Neutrophil (primary cell): ENCODE measurements around the gene CCDC57.

ENCODE experiments used
- H3K27ac ChIP-seq: fragments of 200-600 bp; sonication (generic); 2 replicates; pipeline ENCODE4 v1.5.1; 2016; ENCODE audit warnings: mild to moderate bottlenecking, moderate library complexity
- H3K27me3 ChIP-seq: fragments of 200-600 bp; sonication (generic); 2 replicates; pipeline ENCODE4 v1.6.0; 2016; ENCODE audit warnings: mild to moderate bottlenecking
- H3K36me3 ChIP-seq: fragments of 200-600 bp; sonication (generic); 2 replicates; pipeline ENCODE4 v1.5.1; 2017
- H3K4me1 ChIP-seq, 2 experiments: fragments of 200-600 bp in 1 of 2; sonication (generic) in 1 of 2; 1 replicate in 1 of 2; 2 replicates in 1 of 2; pipeline versions ENCODE4 v1.5.1 to v1.6.1; 2013 to 2016; ENCODE audit warnings: low read depth in 1 of 2, low read length in 1 of 2, mild to moderate bottlenecking in 1 of 2, moderate library complexity in 1 of 2; ENCODE audit not compliant: control insufficient read depth in 1 of 2, insufficient read depth in 1 of 2
- H3K4me3 ChIP-seq, 2 experiments: fragments of 200-600 bp in 1 of 2; sonication (generic) in 1 of 2; 1 replicate in 1 of 2; 2 replicates in 1 of 2; pipeline ENCODE4 v1.5.1; 2013 to 2016; ENCODE audit warnings: low read depth in 1 of 2, low read length in 1 of 2, mild to moderate bottlenecking in 1 of 2, moderate library complexity in 1 of 2
- H3K9me3 ChIP-seq: fragments of 200-600 bp; sonication (generic); 2 replicates; pipeline ENCODE4 v1.5.1; 2016
- CTCF ChIP-seq: fragments of 200-600 bp; sonication (generic); IDR thresholded peaks from 2 replicates; pipeline ENCODE4 v1.5.1; 2016; ENCODE audit warnings: antibody characterized with exemption

The CCDC57 gene

GRCh38 chr17:82203920-82204319 lies 8.7 kb downstream of the CCDC57 start:
- peaks cover 40% of the 10 kb centered on the region in 2 experiments for H3K4me1 ChIP-seq
- no peak overlapping the region for H3K4me3 ChIP-seq
- H3K27me3 ChIP-seq, result no peaks in the 10 kb centered on the region
- H3K27ac ChIP-seq, result peak overlapping the region; percentile 38
- H3K9me3 ChIP-seq, result no peaks in the 10 kb centered on the region
- TF ChIP-seq CTCF, result no peak
- no peaks in the 10 kb centered on the region for H3K36me3 ChIP-seq

GRCh38 chr17:82202981-82203380 lies 9.7 kb downstream of the CCDC57 start:
- Histone ChIP-seq H3K27ac (no peak overlapping the region), H3K4me1 (peaks cover 40% of the 10 kb centered on the region in 2 experiments), H3K36me3 (peaks cover under 1% of the 10 kb centered on the region), H3K9me3 (no peaks in the 10 kb centered on the region), H3K27me3 (no peaks in the 10 kb centered on the region), H3K4me3 (no peak overlapping the region)
- TF ChIP-seq CTCF, result no peak

- TF ChIP-seq CTCF, result no peak
- no peaks in the 10 kb centered on the region for H3K27me3 ChIP-seq
- H3K4me3 ChIP-seq, result no peak overlapping the region
- peaks cover 6% of the 10 kb centered on the region for H3K36me3 ChIP-seq
- no peaks in the 10 kb centered on the region for H3K9me3 ChIP-seq
- H3K27ac ChIP-seq, result no peak overlapping the region
- H3K4me1 ChIP-seq, result peaks cover 25 to 28% of the 10 kb centered on the region in 2 experiments
Observed at GRCh38 chr17:82201498-82201910, 11.1 kb downstream of the CCDC57 start.

GRCh38 chr17:82200743-82201497 lies 11.7 kb downstream of the CCDC57 start:
- Histone ChIP-seq H3K27me3 (no peaks in the 10 kb centered on the region), H3K4me1 (peaks cover 20 to 22% of the 10 kb centered on the region in 2 experiments), H3K4me3 (no peak overlapping the region), H3K36me3 (peaks cover 6% of the 10 kb centered on the region), H3K9me3 (no peaks in the 10 kb centered on the region), H3K27ac (no peak overlapping the region)
- no peak for TF ChIP-seq CTCF

- Histone ChIP-seq H3K9me3 (no peaks in the 10 kb centered on the region), H3K4me3 (no peak overlapping the region), H3K27me3 (no peaks in the 10 kb centered on the region), H3K4me1 (peaks cover 12 to 15% of the 10 kb centered on the region in 2 experiments), H3K36me3 (peaks cover 7% of the 10 kb centered on the region), H3K27ac (no peak overlapping the region)
- no peak for TF ChIP-seq CTCF
Observed at GRCh38 chr17:82200135-82200534, 12.5 kb downstream of the CCDC57 start.
